ENCODE data around the gene PLEKHM2. TPM values are rescaled to one million over a fixed set of nuclear protein-coding genes. Genes with fewer than 3 reads are reported as not detected.
A peak's percentile ranks its signal among the peaks of the same experiment; 100 is the strongest.

The PLEKHM2 gene
- total RNA-seq, 3 donors from 2014 or later (not counting 1 experiment from before 2014, with no cell fraction given), result 47.8 to 61.0 (median 50.9) TPM

- intact Hi-C loops (cut with micrococcal nuclease), result loop anchor here (10.0 kb wide), 1 partner anchor 73 kb away; the partner anchor contains the start of gene DDI2
- H3K4me3 Mint-ChIP-seq, result no peak overlapping the region
Measured at GRCh38 chr1:15687446-15687845, 3.3 kb downstream of the PLEKHM2 start.

DNA sequence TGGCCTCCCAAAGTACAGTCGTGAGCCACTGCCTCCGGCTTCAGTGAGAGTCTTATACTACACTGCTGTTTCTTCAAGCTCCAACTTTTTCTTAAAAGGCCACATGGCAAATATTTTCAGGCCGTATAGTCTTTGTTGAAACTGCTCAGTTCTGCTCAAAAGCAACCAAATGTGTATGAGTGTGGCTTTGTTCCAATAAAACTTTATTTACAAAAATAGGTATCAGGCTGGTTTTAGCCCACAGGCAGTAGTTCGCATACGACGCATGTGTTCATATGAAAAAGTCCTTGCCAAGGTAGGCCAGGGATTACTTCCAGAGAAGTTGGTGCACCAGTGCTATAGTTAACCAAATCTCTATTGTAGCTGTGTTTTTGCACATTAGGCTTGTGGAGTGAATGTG, 6.2 kb downstream of the PLEKHM2 start:
- no peak overlapping the region for H3K4me3 ChIP-seq (ENCODE audit: low read length)
- intact Hi-C loops (cut with micrococcal nuclease), result no loop called here
- H3K27ac Mint-ChIP-seq, result no peak overlapping the region
- H3K36me3 ChIP-seq (ENCODE audit: control insufficient read depth, insufficient read depth, low read length), result no peaks in the 10 kb centered on the region
- no peak for DNase-seq
- H3K4me3 Mint-ChIP-seq, result no peak overlapping the region
- H3K4me1 Mint-ChIP-seq, result peaks cover 32 to 35% of the 10 kb centered on the region in 2 donors
- ATAC-seq, result no peak
- no peaks in the 10 kb centered on the region for H3K27me3 Mint-ChIP-seq (ENCODE audit: low read depth in 2 of 2)
- H3K36me3 Mint-ChIP-seq, result no peaks in the 10 kb centered on the region
- H3K9me3 Mint-ChIP-seq, result no peaks in the 10 kb centered on the region
- no peak overlapping the region for H3K27ac ChIP-seq (ENCODE audit: low read length)
- 98% methylated on average over 6 of the region's 6 CpGs for WGBS (ENCODE audit: insufficient coverage)
- no peaks in the 10 kb centered on the region for H3K9me3 ChIP-seq (ENCODE audit: control insufficient read depth, insufficient read depth, low read length)
- H3K4me1 ChIP-seq (ENCODE audit: control insufficient read depth, insufficient read depth, low read length), result no peaks in the 10 kb centered on the region
- no peak for TF ChIP-seq CTCF (IDR thresholded peaks at IDR 0.05)
- H3K27me3 ChIP-seq (ENCODE audit: control insufficient read depth, insufficient read depth, low read length), result no peaks in the 10 kb centered on the region

More at GRCh38 chr1:15687446-15687845, 3.3 kb downstream of the PLEKHM2 start:
- ATAC-seq (no peak), DNase-seq (no peak)
- Mint-ChIP-seq H3K4me1 (peaks cover 36 to 47% of the 10 kb centered on the region in 2 donors), H3K9me3 (no peaks in the 10 kb centered on the region), H3K27ac (peak overlapping the region in 1 of 2 donors; percentile 48), H3K36me3 (no peaks in the 10 kb centered on the region), H3K27me3 (ENCODE audit: low read depth in 2 of 2) (no peaks in the 10 kb centered on the region)
- Histone ChIP-seq H3K4me3 (ENCODE audit: low read length) (no peak overlapping the region), H3K9me3 (ENCODE audit: control insufficient read depth, insufficient read depth, low read length) (no peaks in the 10 kb centered on the region), H3K36me3 (ENCODE audit: control insufficient read depth, insufficient read depth, low read length) (no peaks in the 10 kb centered on the region), H3K27me3 (ENCODE audit: control insufficient read depth, insufficient read depth, low read length) (no peaks in the 10 kb centered on the region), H3K4me1 (ENCODE audit: control insufficient read depth, insufficient read depth, low read length) (peaks cover 15% of the 10 kb centered on the region), H3K27ac (ENCODE audit: low read length) (no peak overlapping the region)
- TF ChIP-seq CTCF (IDR thresholded peaks at IDR 0.05), result no peak
- WGBS (ENCODE audit: insufficient coverage), result 21% methylated on average over 2 of the region's 2 CpGs

DNA sequence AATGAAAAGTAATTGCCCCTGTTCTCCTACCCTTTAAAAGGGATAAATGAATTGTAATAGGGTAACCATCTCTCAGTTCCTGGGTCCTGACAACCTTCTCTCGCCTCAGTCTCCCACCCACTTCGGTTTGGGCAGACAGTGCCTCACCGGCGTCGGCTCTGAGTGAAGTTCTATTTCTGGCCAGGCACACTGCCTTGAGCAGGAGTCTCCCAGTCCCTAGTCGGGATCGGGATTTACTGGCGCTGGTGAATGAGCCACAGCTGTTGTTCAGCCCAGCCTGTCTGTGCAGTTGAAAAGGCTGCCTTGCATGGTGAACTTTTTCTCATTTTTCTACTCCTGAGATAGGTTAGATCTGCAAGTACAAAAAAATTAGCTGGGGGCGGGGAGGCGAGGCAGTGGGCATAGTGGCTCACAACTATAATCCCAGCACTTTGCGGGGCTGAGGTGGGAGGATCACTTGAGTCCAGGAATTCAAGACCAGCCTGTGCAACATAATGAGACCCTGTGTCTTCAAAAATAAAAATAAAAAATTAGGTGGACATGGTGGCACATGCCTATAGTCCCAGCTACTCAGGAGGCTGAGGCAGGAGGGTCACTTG, 7.4 kb downstream of the PLEKHM2 start:
- H3K4me3 Mint-ChIP-seq, result no peak overlapping the region
- H3K9me3 Mint-ChIP-seq, result no peaks in the 10 kb centered on the region
- intact Hi-C loops (cut with micrococcal nuclease), result no loop called here
- H3K36me3 ChIP-seq (ENCODE audit: control insufficient read depth, insufficient read depth, low read length), result no peaks in the 10 kb centered on the region
- H3K4me1 Mint-ChIP-seq, result peaks cover 23 to 29% of the 10 kb centered on the region in 2 donors
- H3K4me1 ChIP-seq (ENCODE audit: control insufficient read depth, insufficient read depth, low read length), result peaks cover 2% of the 10 kb centered on the region
- no peaks in the 10 kb centered on the region for H3K27me3 Mint-ChIP-seq (ENCODE audit: low read depth in 2 of 2)
- H3K36me3 Mint-ChIP-seq, result no peaks in the 10 kb centered on the region
- TF ChIP-seq CTCF (IDR thresholded peaks at IDR 0.05), result no peak
- no peak overlapping the region for H3K4me3 ChIP-seq (ENCODE audit: low read length)
- no peak for ATAC-seq
- no peaks in the 10 kb centered on the region for H3K27me3 ChIP-seq (ENCODE audit: control insufficient read depth, insufficient read depth, low read length)
- no peaks in the 10 kb centered on the region for H3K9me3 ChIP-seq (ENCODE audit: control insufficient read depth, insufficient read depth, low read length)
- no peak for DNase-seq
- no peak overlapping the region for H3K27ac Mint-ChIP-seq
- 98% methylated on average over 11 of the region's 11 CpGs for WGBS (ENCODE audit: insufficient coverage)
- H3K27ac ChIP-seq (ENCODE audit: low read length), result no peak overlapping the region
